ENCODE results near the gene GALR3. TPM values are rescaled to one million over a fixed set of nuclear protein-coding genes. Genes with fewer than 3 reads are reported as not detected.

Gene GALR3
- total RNA-seq, 2 donors from 2014 or later, result not detected

DNA sequence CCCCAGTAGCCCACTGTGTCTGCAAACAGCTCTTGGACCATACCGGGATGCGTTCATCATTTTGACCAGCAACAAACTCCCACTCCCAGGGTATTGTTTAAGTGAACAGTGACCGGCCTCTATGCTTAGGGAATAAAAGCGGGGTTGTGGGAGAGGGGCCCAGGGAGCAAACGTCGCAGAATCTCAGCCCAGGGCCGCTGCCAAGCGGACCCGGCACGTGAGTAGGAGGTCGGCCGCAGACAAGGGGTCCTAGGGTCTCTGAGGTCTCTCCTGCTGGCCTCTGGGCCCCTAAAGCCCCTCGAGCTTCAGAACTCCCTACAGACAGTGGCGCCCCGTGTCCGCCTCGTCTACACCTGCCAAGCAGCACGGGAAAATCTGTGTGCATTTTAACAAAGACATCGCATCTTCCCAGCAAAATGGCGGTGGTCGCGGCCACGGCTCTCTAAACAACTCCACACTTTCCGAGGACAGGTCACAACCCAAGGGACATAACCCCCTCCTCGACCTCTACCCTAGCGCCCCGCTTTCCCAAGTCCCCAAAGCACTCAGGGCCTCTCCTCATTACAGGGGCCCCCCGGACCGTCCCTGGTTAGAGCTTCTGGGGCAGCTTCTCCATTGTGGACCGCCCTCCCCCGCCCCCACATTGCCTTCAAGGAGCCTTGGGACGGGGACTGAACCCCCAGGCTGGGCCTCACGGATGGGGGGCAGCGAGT lies 19.4 kb upstream of the GALR3 start:
- intact Hi-C loops (cut with DNase I), result no loop called here
- no peak for ATAC-seq
- peaks cover 47% of the 10 kb centered on the region for H3K4me1 ChIP-seq
- WGBS, 2 donors, result 68 to 70% methylated on average over 30 to 33 of the region's 34 CpGs
- TF ChIP-seq POLR2A (IDR thresholded peaks at IDR 0.05) (no peak), CTCF (IDR thresholded peaks at IDR 0.05) (no peak)
- H3K36me3 ChIP-seq (replicated peaks in 1 of 2; ENCODE audit: insufficient read depth in 1 of 2, low read depth in 2 of 2), result no peaks in the 10 kb centered on the region
- DNase-seq, result no peak
- H3K9me3 ChIP-seq, result no peaks in the 10 kb centered on the region
- peak overlapping the region; percentile 10 to 92 (median 89) for H3K27ac ChIP-seq
- no peaks in the 10 kb centered on the region for H3K27me3 ChIP-seq
- no peak overlapping the region for H3K4me3 ChIP-seq

DNA sequence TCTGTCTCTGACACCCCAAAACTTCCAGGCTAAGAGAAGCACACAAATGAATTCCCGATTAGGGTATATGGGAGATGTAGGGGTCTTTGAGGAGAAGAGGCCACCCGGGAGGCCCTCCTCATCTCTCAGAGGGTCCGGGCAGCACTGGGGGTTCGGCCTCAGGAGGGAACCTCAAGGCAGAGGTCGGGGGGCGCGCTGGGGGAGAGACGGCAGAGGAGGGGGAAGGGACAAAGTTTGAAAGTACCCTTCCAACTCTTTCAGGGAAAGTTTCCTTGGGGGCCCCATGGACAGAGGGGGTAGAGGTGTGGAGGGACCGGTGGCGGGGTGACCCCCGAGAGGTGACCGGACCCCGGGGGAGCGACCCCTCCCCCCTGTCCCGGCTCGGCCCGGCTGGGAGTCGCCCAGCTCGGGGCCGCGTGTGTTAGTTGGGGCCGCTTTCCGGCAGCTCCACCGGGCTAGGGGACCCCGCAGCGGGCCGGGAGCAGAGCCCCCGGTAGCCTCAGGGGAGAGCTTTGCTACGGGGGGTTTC lies 18.8 kb upstream of the GALR3 start:
- peak overlapping the region; percentile 87 to 92 (median 92) for H3K27ac ChIP-seq
- no peaks in the 10 kb centered on the region for H3K36me3 ChIP-seq (replicated peaks in 1 of 2; ENCODE audit: insufficient read depth in 1 of 2, low read depth in 2 of 2)
- no peak for TF ChIP-seq CTCF (IDR thresholded peaks at IDR 0.05)
- TF ChIP-seq POLR2A (IDR thresholded peaks at IDR 0.05), result no peak
- no peak overlapping the region for H3K4me3 ChIP-seq
- H3K27me3 ChIP-seq, result no peaks in the 10 kb centered on the region
- H3K4me1 ChIP-seq, result peaks cover 53% of the 10 kb centered on the region
- DNase-seq (no peak), ATAC-seq (no peak)
- WGBS, 2 donors, result 4 to 7% methylated on average over 11 to 29 of the region's 29 CpGs
- intact Hi-C loops (cut with DNase I), result no loop called here
- H3K9me3 ChIP-seq, result no peaks in the 10 kb centered on the region

- H3K27me3 ChIP-seq, result no peaks in the 10 kb centered on the region
- ATAC-seq (peak; percentile 55), DNase-seq (peak; percentile 90 to 93 (median 92))
- peak overlapping the region in 1 of 2 donors; percentile 52 for H3K4me3 ChIP-seq
- no peaks in the 10 kb centered on the region for H3K36me3 ChIP-seq (replicated peaks in 1 of 2; ENCODE audit: insufficient read depth in 1 of 2, low read depth in 2 of 2)
- H3K27ac ChIP-seq, result peak overlapping the region; percentile 87 to 92 (median 92)
- no peaks in the 10 kb centered on the region for H3K9me3 ChIP-seq
- 1 to 16% methylated on average over 8 to 79 of the region's 87 CpGs for WGBS, 2 donors
- peaks cover 60% of the 10 kb centered on the region for H3K4me1 ChIP-seq
- TF ChIP-seq POLR2A (IDR thresholded peaks at IDR 0.05) (peak; percentile 93 to 98 (median 97)), CTCF (IDR thresholded peaks at IDR 0.05) (no peak)
- intact Hi-C loops (cut with DNase I), result no loop called here
These were observed 18.0 kb upstream of the GALR3 start for GRCh38 chr22:37804881-37805809.

GRCh38 chr22:37805810-37806277 lies 17.3 kb upstream of the GALR3 start:
- WGBS, 2 donors, result 16 to 24% methylated on average over 10 of the region's 10 CpGs
- Histone ChIP-seq H3K4me1 (peaks cover 67% of the 10 kb centered on the region), H3K36me3 (replicated peaks in 1 of 2; ENCODE audit: insufficient read depth in 1 of 2, low read depth in 2 of 2) (no peaks in the 10 kb centered on the region), H3K9me3 (no peaks in the 10 kb centered on the region), H3K4me3 (peak overlapping the region in 1 of 2 donors; percentile 52), H3K27ac (peak overlapping the region; percentile 87 to 92 (median 92)), H3K27me3 (no peaks in the 10 kb centered on the region)
- ATAC-seq (no peak), DNase-seq (no peak)
- no peak for TF ChIP-seq POLR2A (IDR thresholded peaks at IDR 0.05)
- TF ChIP-seq CTCF (IDR thresholded peaks at IDR 0.05), result no peak
- intact Hi-C loops (cut with DNase I), result no loop called here
